Placental epithelial cell (primary cell): Measurements from ENCODE around the gene TNIK. TPM values are rescaled to one million over a fixed set of nuclear protein-coding genes. Genes with fewer than 3 reads are reported as not detected.

Source experiments
- small RNA-seq: library from RNA; depleted of rRNA; stranded (forward); fragments of <200 nt; gene quantifications from one replicate; pipeline ENCODE3, GENCODE V24; 2012
- total RNA-seq: library from RNA; depleted of rRNA; stranded (reverse); fragments of >200 nt; gene quantifications from 2 replicates; pipeline ENCODE4 v1.2.3, GENCODE V29; 2012

Gene TNIK
- total RNA-seq: 4.0 and 6.3 TPM in 2 replicates

DNA sequence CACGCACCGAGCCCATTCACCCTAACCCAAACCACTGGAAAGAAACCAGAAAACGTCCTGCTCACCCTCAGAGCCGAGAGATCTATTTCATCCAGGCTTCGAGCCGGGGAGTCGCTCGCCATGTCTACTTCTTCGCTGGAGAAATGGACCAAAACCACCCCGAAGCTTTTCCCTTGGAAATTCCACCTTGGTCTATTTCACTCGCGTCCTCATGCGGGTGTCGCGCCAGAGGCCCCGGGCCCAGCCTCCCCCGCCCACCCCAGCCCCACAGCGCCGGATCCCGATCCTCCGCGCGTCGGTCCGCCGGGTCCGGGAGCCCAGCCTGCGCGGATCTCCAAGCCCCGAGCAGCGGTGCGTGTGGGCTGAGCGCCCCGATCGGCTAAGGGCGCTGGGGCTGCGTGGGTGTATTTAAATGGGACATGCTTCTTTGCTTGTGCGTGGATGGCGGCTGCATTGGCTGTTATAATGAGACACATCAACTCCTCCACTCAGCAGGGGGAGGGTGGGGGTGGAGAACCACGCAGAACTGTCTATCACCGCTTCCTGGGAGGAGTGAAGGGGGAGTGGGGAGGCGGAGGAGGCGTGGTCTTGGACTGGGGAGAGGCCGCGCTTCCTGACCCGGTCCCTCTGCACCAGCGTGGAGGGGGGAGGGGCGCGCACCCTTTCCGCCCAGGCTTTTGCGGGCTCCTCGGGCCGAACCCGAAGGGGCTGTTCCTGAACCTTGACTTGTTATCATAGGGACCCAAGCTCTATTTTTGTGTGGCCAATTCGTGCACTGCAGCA, at the start of gene TNIK:
Gene TNIK, minus strand, starts transcription at position 464 of the 783 bp plus-strand sequence. Its CDS starts 342 bp downstream, at position 122.

DNA sequence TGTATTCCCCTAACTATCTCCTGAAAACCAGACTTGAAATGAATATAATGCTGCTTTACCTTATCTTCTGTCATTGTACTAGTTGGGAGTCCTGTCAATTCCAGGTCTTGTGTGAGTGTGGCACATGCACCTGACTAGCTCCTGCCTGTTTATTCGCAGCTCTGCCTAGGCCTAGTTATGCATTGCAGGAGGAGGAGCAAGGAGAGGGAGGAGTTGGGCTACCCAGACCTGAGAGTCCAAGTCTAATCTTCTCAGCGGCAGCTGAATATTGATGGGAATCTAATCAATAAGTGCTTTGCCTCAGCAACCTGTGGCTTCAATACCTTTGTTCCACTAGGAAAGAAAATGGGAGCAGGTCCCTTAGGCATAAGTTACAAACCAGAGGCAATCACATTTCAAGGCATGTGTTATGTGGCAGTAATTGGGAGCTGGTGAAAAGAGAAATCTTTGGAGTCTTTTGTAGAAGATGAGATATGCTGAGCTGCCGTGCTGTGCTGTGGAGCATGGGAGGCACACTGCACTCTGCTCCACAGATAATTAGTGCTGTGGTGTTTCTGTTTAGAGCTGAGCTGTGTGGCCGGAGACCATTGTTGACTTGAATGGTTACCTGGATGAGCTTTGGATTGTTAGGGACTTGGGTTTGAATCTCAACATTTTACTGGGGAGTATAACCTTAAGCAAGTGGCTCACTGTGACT, 433.5 kb downstream of the TNIK start, which contains the start of gene SLC2A2:
Gene SLC2A2, minus strand, starts transcription at position 124 of the 697 bp plus-strand sequence. Its CDS starts 50 bp downstream, at position 74.

Small RNA genes lying within 50 kb of the gene (small RNA-seq; reads per million reads assigned to genes)
- not detected for gene MIR569
- gene RF00019: not detected
- gene RNU6-348P: not detected
